PC-3 (cell line): ENCODE measurements around the gene TNPO2.

Source experiments
- CTCF ChIP-seq: fragments of 300-600 bp; sonication (generic); conservative IDR thresholded peaks from 2 replicates; pipeline ENCODE4 v1.5.1; 2017; ENCODE audit warnings: antibody characterized with exemption, low read depth, mild to moderate bottlenecking, low read length
- EZH2 ChIP-seq: fragments of 300-600 bp; sonication (generic); IDR thresholded peaks from one replicate; pipeline ENCODE4 v1.6.1; 2017; ENCODE audit warnings: antibody characterized with exemption, mild to moderate bottlenecking, low read length; ENCODE audit not compliant: unreplicated experiment
- EZH2phosphoT487 ChIP-seq: fragments of 300-600 bp; sonication (generic); IDR thresholded peaks from 2 replicates; pipeline ENCODE4 v1.6.1; 2018; ENCODE audit warnings: mild to moderate bottlenecking, antibody characterized with exemption, low read length, borderline replicate concordance

GRCh38 chr19:12749938-12750521 lies 26.3 kb upstream of the TNPO2 start:
- TF ChIP-seq CTCF: no peak
- TF ChIP-seq EZH2phosphoT487: no peak
- TF ChIP-seq EZH2: no peak
